ENCODE results near the gene COL6A5.

DNA sequence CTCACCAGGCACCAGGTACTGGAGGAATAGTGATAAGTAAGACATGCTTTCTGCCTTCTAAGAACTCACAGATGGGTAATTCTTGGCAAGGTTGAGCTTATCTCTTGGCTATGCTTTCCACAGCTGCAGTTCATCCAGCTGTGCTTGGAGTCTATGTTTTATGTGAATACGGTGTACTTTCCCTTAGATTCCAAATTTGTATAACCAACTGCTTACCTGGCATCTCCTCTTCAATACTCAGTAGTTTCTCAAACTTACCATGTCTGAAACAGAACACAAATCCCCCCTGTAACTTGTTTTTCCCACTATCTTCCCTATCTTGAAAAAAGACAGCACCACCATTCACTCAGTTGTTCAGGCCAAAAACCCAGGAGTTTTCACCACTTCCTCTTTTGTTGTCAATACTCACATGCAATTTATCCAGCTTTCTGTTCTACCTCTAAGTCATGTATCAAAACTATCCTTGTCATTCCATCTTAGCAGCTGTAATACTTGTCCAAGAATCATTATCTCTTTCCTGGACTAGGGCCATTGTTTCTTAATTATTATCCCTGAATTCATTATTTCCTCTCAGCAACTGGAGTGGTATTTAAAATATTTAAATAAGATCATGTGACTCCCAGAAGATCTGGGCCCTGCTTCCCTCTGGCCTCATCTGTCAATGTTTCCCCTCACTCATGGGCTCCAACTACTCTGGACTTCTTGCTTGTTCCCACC lies 32.6 kb downstream of the COL6A5 start:
- TF ChIP-seq, protein P1, sequence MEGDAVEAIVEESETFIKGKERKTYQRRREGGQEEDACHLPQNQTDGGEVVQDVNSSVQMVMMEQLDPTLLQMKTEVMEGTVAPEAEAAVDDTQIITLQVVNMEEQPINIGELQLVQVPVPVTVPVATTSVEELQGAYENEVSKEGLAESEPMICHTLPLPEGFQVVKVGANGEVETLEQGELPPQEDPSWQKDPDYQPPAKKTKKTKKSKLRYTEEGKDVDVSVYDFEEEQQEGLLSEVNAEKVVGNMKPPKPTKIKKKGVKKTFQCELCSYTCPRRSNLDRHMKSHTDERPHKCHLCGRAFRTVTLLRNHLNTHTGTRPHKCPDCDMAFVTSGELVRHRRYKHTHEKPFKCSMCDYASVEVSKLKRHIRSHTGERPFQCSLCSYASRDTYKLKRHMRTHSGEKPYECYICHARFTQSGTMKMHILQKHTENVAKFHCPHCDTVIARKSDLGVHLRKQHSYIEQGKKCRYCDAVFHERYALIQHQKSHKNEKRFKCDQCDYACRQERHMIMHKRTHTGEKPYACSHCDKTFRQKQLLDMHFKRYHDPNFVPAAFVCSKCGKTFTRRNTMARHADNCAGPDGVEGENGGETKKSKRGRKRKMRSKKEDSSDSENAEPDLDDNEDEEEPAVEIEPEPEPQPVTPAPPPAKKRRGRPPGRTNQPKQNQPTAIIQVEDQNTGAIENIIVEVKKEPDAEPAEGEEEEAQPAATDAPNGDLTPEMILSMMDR (IDR thresholded peaks at IDR 0.05): no peak
- no peak for TF ChIP-seq POLR2A (IDR thresholded peaks at IDR 0.05)
- TF ChIP-seq POLR2AphosphoS5 (IDR thresholded peaks at IDR 0.05): no peak
- no peak for TF ChIP-seq EP300 (IDR thresholded peaks at IDR 0.05)

Data from gastroesophageal sphincter (tissue), 3 donors.